Forelimb muscle (tissue), 1 donor: ENCODE measurements around the gene PLPPR2. TPM values are rescaled to one million over a fixed set of nuclear protein-coding genes. Genes with fewer than 3 reads are reported as not detected.
"Not testable (repeated sequence)": the region's sequence is repeated elsewhere in the genome, so short reads cannot be mapped to it uniquely, and the experiment has no call there.

Source experiments
- DNase-seq: peaks from one replicate; pipeline ENCODE4 v3.0.0-alpha.2; 2013; ENCODE audit warnings: low read depth
- polyA plus RNA-seq: library from polyadenylated mRNA; unstranded; fragments of 120-200 nt; gene quantifications from one replicate; pipeline ENCODE4 v1.2.1, GENCODE V29; 2013; ENCODE audit not compliant: insufficient read length

The PLPPR2 gene
- polyA plus RNA-seq, 1 donor = 11.3 TPM

DNA sequence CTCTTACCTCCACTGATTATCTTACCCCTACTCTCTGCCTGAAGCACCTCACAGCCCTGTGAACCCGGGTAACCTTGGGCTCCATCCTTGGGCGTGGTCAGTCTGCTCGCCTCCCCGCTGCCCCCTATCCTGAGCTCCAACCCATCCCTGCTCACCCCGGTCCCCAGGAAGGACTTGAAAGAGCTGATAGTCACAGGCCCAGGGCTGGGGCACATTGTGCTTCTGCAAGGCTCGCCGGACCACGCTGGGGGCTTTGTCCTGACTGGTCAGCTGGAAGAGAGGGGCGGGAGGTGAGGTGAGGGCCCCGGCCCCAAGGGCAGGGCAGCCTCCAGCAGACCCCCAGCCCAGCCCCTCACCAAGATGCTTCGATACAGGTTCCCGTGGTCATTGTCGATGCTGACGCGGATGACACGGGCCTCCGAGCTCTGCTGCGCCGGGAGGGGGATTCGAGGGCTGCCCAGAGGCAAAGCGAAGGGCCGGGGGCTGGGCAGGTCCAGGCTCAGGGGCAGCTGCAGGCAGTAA is 41.9 kb downstream of the PLPPR2 start:
- no peak for DNase-seq

DNA sequence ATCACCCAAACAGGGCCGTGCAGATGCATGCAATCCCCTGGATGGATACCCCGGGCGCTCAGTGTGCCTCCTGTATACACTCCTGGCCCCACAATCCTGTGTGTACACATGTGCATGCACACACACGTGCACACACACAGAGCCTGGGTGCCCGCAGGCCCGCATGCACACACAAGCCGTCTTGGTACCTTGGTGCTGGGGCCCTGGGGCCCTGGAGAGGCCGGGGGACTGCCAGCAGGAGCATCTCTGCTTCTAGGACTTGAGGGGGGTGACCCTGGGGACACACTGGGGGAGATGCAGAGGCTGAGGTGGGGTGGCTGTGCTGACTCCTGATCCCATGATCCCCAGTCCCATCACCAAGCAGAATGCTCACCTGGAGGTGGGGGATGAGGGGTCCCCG is 44.4 kb downstream of the PLPPR2 start:
- DNase-seq = no peak

- no peak for DNase-seq
Observed at GRCh38 chr19:11400798-11401197, 45.6 kb downstream of the PLPPR2 start.

DNA sequence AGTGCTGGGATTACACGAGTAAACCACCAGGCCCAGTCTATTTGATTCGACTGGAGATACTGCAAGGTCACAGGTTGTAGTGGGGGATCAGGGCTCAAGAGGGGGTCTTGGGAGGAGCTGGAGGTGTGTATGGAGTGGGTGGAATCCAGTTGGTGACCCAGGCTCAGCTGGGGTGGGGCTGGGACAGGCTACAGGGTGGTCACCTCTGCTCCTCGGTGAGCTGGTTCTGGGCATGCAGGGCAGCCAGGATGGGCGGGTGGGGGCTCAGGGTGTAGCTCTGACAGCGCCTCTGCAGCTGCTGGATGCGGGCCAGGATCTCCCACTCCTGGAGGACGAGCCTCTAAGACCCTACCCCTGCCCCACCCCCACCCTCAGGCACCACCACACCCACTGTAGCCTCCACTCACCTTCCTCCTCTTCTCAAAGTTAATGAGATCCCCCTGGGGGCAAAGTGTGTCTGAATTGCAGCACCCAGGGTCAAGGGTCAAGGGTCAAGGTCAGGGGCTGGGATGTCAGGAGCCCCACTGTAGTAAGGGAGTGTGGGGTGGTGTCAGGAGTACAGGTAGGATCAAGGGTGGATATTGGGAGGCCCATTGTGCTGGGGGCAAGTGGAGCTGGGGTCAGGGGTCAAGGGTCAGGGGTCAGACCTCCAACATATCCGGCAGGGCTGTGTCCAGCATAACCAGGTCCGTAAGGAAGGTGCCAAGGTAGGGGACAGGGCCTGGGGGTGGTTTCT is 46.7 kb downstream of the PLPPR2 start:
- no peak for DNase-seq

GRCh38 chr19:11404588-11405222 is 49.5 kb downstream of the PLPPR2 start:
- DNase-seq = no peak

DNA sequence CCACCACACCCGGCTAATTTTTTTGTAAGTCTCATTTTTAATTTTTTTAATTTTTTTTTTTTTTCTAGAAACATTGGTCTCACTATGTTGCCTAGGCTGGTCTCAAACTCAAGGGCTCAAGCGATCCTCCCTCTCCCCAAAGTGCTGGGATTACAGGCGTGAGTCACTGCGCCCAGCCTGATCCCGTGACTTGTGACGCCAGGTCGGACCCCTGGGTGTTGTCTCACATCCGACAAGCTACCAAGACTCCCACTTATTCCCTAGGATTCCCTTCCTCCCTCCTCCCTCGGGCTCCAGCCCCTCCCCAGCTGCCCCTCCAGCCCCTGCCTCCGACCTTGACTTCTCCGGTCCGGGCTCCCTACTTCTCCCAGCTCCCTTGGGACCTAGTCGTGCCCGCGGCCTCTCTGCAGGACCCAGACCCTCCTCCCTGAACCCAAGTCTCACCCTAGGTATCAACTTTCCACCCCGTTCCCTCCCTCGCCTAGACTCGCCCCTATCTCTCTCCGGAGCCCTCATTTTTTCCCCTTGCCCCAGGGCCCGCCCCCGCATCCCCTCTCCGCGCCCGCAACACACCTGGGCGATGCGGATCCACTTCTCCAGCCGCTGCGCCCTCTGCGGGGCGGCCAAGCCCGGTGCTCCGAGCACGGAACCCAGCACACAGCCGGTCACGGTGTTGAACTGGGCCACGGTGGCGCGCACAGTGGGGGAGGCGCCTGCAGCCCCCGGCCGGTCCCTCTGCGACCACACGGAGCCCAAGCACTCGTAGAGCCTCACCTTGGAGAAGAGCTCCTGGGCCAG is 50.8 kb downstream of the PLPPR2 start:
- DNase-seq = no peak

GRCh38 chr19:11406703-11407236 is 51.5 kb downstream of the PLPPR2 start:
- not testable (repeated sequence) for DNase-seq

- no peak for DNase-seq
Observed at GRCh38 chr19:11408591-11408990, 53.4 kb downstream of the PLPPR2 start.

DNA sequence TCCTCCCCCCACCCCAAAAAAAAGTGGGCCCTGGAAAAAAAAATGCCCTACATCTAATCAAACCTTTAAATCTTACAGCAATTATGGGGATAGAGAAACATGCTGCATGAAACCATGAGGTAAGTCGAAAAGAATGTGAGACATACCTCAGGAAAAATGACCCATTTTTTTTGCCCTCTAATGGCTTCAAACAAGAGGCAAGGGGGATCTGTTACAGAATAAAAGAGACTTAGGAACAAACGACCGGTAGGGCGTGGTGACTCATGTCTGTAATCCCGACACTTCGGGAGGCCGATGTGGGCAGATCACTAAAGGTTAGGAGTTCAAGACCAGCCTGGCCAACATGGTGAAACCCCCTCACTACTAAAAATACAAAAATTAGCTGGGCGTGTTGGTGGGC is 55.5 kb downstream of the PLPPR2 start:
- no peak for DNase-seq

DNA sequence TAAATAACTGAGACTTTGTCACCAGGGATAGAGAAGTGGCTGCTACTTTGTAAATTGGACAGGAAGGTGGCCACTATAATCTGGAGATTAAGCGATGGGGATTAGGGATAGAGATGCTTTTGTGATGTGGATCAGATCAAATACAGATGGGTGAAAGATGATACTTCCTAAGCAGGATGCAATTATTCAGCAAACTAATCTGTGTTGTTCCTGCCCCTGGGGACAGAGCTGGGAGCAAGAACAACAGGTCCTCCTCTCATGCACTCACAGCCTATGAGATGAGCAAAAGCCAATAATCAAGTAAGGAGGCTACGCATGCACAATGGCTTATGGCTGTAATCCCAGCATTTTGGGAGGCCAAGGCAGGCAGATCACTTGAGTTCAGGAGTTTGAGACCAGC is 59.3 kb downstream of the PLPPR2 start:
- no peak for DNase-seq

Other genes starting within 250 kb of the PLPPR2 start
- gene SPC24, start 199.7 kb upstream of the PLPPR2 start, polyA plus RNA-seq = 9.2 TPM
- gene KANK2, start 157.9 kb upstream of the PLPPR2 start, polyA plus RNA-seq = 103 TPM
- gene ANGPTL8, start 115.8 kb upstream of the PLPPR2 start, polyA plus RNA-seq = 0.87 TPM
- 34.5 TPM for gene DOCK6, start 92.9 kb upstream of the PLPPR2 start, polyA plus RNA-seq
- not detected for gene TSPAN16, start 59.3 kb upstream of the PLPPR2 start, polyA plus RNA-seq
- 5.2 TPM for gene RAB3D, start 15.8 kb upstream of the PLPPR2 start, polyA plus RNA-seq
- gene TMEM205, start 9.2 kb upstream of the PLPPR2 start, polyA plus RNA-seq = 44.9 TPM
- gene CCDC159, start 8.9 kb upstream of the PLPPR2 start, polyA plus RNA-seq = 7.6 TPM
- 1.3 TPM for gene SWSAP1, start 19.2 kb downstream of the PLPPR2 start, polyA plus RNA-seq
- 2.9 TPM for gene EPOR, start 28.9 kb downstream of the PLPPR2 start, polyA plus RNA-seq
- gene RGL3, start 63.9 kb downstream of the PLPPR2 start, polyA plus RNA-seq = 0.40 TPM
- gene ODAD3, start 79.7 kb downstream of the PLPPR2 start, polyA plus RNA-seq = 0.20 TPM
- gene PRKCSH, start 80.2 kb downstream of the PLPPR2 start, polyA plus RNA-seq = 158 TPM
- 0.04 TPM for gene ELAVL3, start 125.6 kb downstream of the PLPPR2 start, polyA plus RNA-seq
- 6.0 TPM for gene ZNF653, start 150.4 kb downstream of the PLPPR2 start, polyA plus RNA-seq
- gene ECSIT, start 173.7 kb downstream of the PLPPR2 start, polyA plus RNA-seq = 38.2 TPM
- gene CNN1, start 183.4 kb downstream of the PLPPR2 start, polyA plus RNA-seq = 179 TPM
- gene ELOF1, start 203.8 kb downstream of the PLPPR2 start, polyA plus RNA-seq = 31.8 TPM
- 1.1 TPM for gene ACP5, start 222.2 kb downstream of the PLPPR2 start, polyA plus RNA-seq
- gene ZNF627, start 242.1 kb downstream of the PLPPR2 start, polyA plus RNA-seq = 11.7 TPM